ENCODE results near the gene PIP5KL1. TPM values are rescaled to one million over a fixed set of nuclear protein-coding genes. Genes with fewer than 3 reads are reported as not detected.

PIP5KL1 gene
- total and polyA plus RNA-seq, 2 of the 4 experiments (the other 2 are of a cell fraction): 0.36 to 3.6 TPM

GRCh38 chr9:127884427-127884911, 46.1 kb downstream of the PIP5KL1 start:
- no peak overlapping the region for H4K5ac ChIP-seq (ENCODE audit: low read depth, low read length)
- no peak overlapping the region for H3K4me2 ChIP-seq (ENCODE audit: low read depth, low read length)
- dilution Hi-C loops (cut with HindIII; ENCODE audit: low sequenced_read_pairs, unreplicated experiment) (no loop called here), intact Hi-C loops (cut with micrococcal nuclease) (no loop called here), in situ Hi-C loops (cut with MboI; ENCODE audit: low sequenced_read_pairs) (no loop called here)
- peak overlapping the region; percentile 42 for H2AK9ac ChIP-seq (replicated peaks; ENCODE audit: low read depth, low read length, poor library complexity)
- H2BK120ac ChIP-seq (ENCODE audit: low read depth, low read length): no peak overlapping the region
- ChIA-PET POLR2A (ENCODE audit: unreplicated experiment) (interaction anchor here (0.8 kb wide), 1 partner anchor 14 kb away, joined by 3 read pairs; no protein-coding TSS in a partner anchor), CTCF (interaction anchor here (0.6 kb wide), 1 partner anchor 393 kb away, joined by 3 read pairs; no protein-coding TSS in a partner anchor)
- H2BK5ac ChIP-seq (ENCODE audit: low read depth, low read length, poor library complexity, severe bottlenecking): no peak overlapping the region
- H2BK15ac ChIP-seq (ENCODE audit: low read depth, low read length): no peak overlapping the region
- H3K4me1 ChIP-seq (ENCODE audit: control insufficient read depth, insufficient read depth, low read length): peaks cover 4% of the 10 kb centered on the region
- no peak overlapping the region for H3K14ac ChIP-seq (replicated peaks; ENCODE audit: low read depth, low read length)
- H2AFZ ChIP-seq (replicated peaks; ENCODE audit: low read length, poor library complexity): peak overlapping the region; percentile 58
- no peak overlapping the region for H3K18ac ChIP-seq (ENCODE audit: low read depth, low read length)
- peaks cover 3% of the 10 kb centered on the region; the same call in 1 of the 2 replicates for H3K9me1 ChIP-seq (ENCODE audit: insufficient read depth, low read length)
- H4K91ac ChIP-seq (ENCODE audit: insufficient read depth, low read depth, low read length): no peak overlapping the region
- H3K36me3 ChIP-seq (ENCODE audit: control insufficient read depth, insufficient read depth, low read length): peaks cover 41% of the 10 kb centered on the region
- 51% methylated on average over 9 of the region's 11 CpGs; no CpG with 5 or more reads in 1 of the 2 experiments for WGBS, 2 experiments (ENCODE audit: extremely low coverage in 2 of 2, insufficient read length in 1 of 2)
- H3K23ac ChIP-seq (ENCODE audit: low read depth, low read length): no peak overlapping the region
- H3K4me3 ChIP-seq (ENCODE audit: insufficient read depth, low read depth, low read length): no peak overlapping the region
- H4K8ac ChIP-seq (ENCODE audit: low read depth in 2 of 2, low read length in 2 of 2): no peak overlapping the region
- no peak overlapping the region for H3K9ac ChIP-seq (ENCODE audit: low read depth, low read length)
- no peak for TF ChIP-seq MAFK (IDR thresholded peaks at IDR 0.05; ENCODE audit: low read depth, low read length)
- TF ChIP-seq ELK1 (IDR thresholded peaks at IDR 0.05; ENCODE audit: borderline replicate concordance, low read depth, low read length): no peak
- no peak for TF ChIP-seq FOS (IDR thresholded peaks at IDR 0.05; ENCODE audit: low read depth, low read length)
- TF ChIP-seq RFX5 (IDR thresholded peaks at IDR 0.05; ENCODE audit: low read depth, low read length): no peak
- no peak for TF ChIP-seq BHLHE40 (IDR thresholded peaks at IDR 0.05; ENCODE audit: low read depth, low read length)
- no peak for TF ChIP-seq MXI1 (IDR thresholded peaks at IDR 0.05; ENCODE audit: borderline replicate concordance, low read depth, low read length)
- no peak for TF ChIP-seq USF2 (IDR thresholded peaks at IDR 0.05; ENCODE audit: low read depth, low read length)
- TF ChIP-seq, protein P1, sequence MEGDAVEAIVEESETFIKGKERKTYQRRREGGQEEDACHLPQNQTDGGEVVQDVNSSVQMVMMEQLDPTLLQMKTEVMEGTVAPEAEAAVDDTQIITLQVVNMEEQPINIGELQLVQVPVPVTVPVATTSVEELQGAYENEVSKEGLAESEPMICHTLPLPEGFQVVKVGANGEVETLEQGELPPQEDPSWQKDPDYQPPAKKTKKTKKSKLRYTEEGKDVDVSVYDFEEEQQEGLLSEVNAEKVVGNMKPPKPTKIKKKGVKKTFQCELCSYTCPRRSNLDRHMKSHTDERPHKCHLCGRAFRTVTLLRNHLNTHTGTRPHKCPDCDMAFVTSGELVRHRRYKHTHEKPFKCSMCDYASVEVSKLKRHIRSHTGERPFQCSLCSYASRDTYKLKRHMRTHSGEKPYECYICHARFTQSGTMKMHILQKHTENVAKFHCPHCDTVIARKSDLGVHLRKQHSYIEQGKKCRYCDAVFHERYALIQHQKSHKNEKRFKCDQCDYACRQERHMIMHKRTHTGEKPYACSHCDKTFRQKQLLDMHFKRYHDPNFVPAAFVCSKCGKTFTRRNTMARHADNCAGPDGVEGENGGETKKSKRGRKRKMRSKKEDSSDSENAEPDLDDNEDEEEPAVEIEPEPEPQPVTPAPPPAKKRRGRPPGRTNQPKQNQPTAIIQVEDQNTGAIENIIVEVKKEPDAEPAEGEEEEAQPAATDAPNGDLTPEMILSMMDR (conservative IDR thresholded peaks at IDR 0.05; ENCODE audit: low read depth, low read length): no peak
- no peak for TF ChIP-seq NFE2L2 (IDR thresholded peaks at IDR 0.05; ENCODE audit: low read depth, low read length)
- no peak for TF ChIP-seq RAD21 (IDR thresholded peaks at IDR 0.05; ENCODE audit: low read length)
- TF ChIP-seq POLR2A (IDR thresholded peaks at IDR 0.05; ENCODE audit: low read depth, low read length): no peak
- no peak for TF ChIP-seq RCOR1 (IDR thresholded peaks at IDR 0.05; ENCODE audit: insufficient replicate concordance, low read length)
- TF ChIP-seq MAZ (IDR thresholded peaks at IDR 0.05; ENCODE audit: borderline replicate concordance, low read depth, low read length): no peak
- TF ChIP-seq CHD1 (IDR thresholded peaks at IDR 0.05; ENCODE audit: low read depth, low read length): no peak
- no peak for TF ChIP-seq CEBPB (IDR thresholded peaks at IDR 0.05; ENCODE audit: low read depth, low read length)
- no peak for TF ChIP-seq SMC3 (IDR thresholded peaks at IDR 0.05; ENCODE audit: low read depth, low read length)
- peak; percentile 36 for ATAC-seq (ENCODE audit: low read depth)
- no peak for DNase-seq
- no peak overlapping the region; the same call in 1 of the 2 replicates for H2AK5ac ChIP-seq (ENCODE audit: low read depth, low read length)
- H3K4ac ChIP-seq (ENCODE audit: low read depth, low read length): no peak overlapping the region
- no peak overlapping the region for H2BK20ac ChIP-seq (ENCODE audit: low read depth, low read length)
- H3K27me3 ChIP-seq (ENCODE audit: control insufficient read depth, insufficient read depth, low read length): no peaks in the 10 kb centered on the region
- H3K56ac ChIP-seq (ENCODE audit: extremely low read depth, insufficient read depth, low read length): no peak overlapping the region
- H3K27ac ChIP-seq (ENCODE audit: insufficient read depth, low read length): no peak overlapping the region
- no peaks in the 10 kb centered on the region for H3K9me3 ChIP-seq (ENCODE audit: control insufficient read depth, insufficient read depth, low read length)
- 0 out of 2 replicates have a peak, but pooled peaks cover 3% of the 10 kb centered on the region for H4K20me1 ChIP-seq (ENCODE audit: insufficient read depth, low read length)
- H3K79me1 ChIP-seq (ENCODE audit: low read depth in 1 of 2, low read length in 2 of 2): peaks cover 0 to 15% of the 10 kb centered on the region in 2 experiments; a peak in 2 of 4 replicates
- BruUV-seq (replicated peaks): no TSS peak

Measured in IMR-90 (cell line).